HFFc6 (cell line): Measurements from ENCODE around the gene ZNF384. TPM values are rescaled to one million over a fixed set of nuclear protein-coding genes. Genes with fewer than 3 reads are reported as not detected.

Experiments used
- DNase-seq: peaks from one replicate; pipeline ENCODE4 v3.0.0-alpha.2; 2018
- H3K27ac Mint-ChIP-seq: 2 replicates; pipeline ENCODE4 v1.8.0; 2020; ENCODE audit warnings: mild to moderate bottlenecking, mixed read lengths
- H3K27me3 Mint-ChIP-seq: 2 replicates; pipeline ENCODE4 v1.8.0; 2021; ENCODE audit warnings: mild to moderate bottlenecking, moderate library complexity, mixed read lengths; ENCODE audit not compliant: insufficient read depth
- H3K36me3 Mint-ChIP-seq: 2 replicates; pipeline ENCODE4 v1.8.0; 2021; ENCODE audit warnings: low read depth, mixed read lengths
- H3K4me1 Mint-ChIP-seq: 2 replicates; pipeline ENCODE4 v1.8.0; 2020; ENCODE audit warnings: low read depth, mixed read lengths
- H3K4me3 Mint-ChIP-seq: 2 replicates; pipeline ENCODE4 v1.8.0; 2020; ENCODE audit warnings: mild to moderate bottlenecking, moderate library complexity, mixed read lengths
- H3K9me3 Mint-ChIP-seq: 2 replicates; pipeline ENCODE4 v1.8.0; 2020; ENCODE audit warnings: mild to moderate bottlenecking, mixed read lengths
- CTCF ChIP-seq: fragments of 200-600 bp; sonication (generic); IDR thresholded peaks from 2 replicates; pipeline ENCODE4 v1.5.0; 2021; ENCODE audit warnings: antibody characterized with exemption, mild to moderate bottlenecking
- long read RNA-seq: library from polyadenylated mRNA; unstranded; transcript quantifications from one replicate; pipeline ENCODE4 v2.0.0, GENCODE V29; 2019
- total RNA-seq, 6 experiments: library from RNA; stranded (reverse); fragmentation: NEBNext Ultra II Directional; extraction: Animal tissue kit (Norgen Biotek cat#: 25700); gene quantifications; 2 replicates in 1 of 6; 3 replicates in 5 of 6; pipeline ENCODE4 v1.2.3, GENCODE V29; 2021

Gene ZNF384
- total RNA-seq, result 10 to 100 TPM; 32.8 to 43.9 (median 41.1) TPM
- long read RNA-seq, partial matches to known transcripts, result 0 of 11 reads
- long read RNA-seq, other reads (novel, unspliced or antisense), result 9 of 11 reads

- Mint-ChIP-seq H3K27me3 (peaks cover 3% of the 10 kb centered on the region), H3K4me3 (peak within 1 kb of the TSS; percentile 92), H3K4me1 (peaks cover 54% of the 10 kb centered on the region)
These were observed at the start of gene ZNF384 for GRCh38 chr12:6688999-6689882. Gene ZNF384 (minus strand): TSS chr12:6689375. CDS start chr12:6679520, 9,855 bp downstream.

DNA sequence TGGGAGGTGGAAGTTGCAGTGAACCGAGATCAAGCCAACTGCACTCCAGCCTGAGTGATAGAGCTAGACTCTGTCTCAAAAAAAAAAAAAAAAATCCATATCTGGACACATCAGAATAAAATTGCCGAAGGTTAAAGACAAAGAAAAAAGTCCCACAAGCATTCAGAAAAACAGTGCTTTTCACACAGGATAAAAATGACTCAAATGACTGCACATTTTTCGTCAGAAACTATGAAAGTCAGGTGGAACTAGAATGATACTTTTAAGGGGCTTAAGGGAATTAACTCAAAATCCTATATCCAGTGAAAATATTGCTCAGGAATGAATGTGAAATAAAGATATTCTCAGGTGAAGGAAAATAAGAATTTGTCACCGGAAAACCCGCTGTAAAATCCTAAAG is 47.6 kb upstream of the ZNF384 start:
- no peak overlapping the region for H3K4me3 Mint-ChIP-seq
- no peak for DNase-seq
- no peaks in the 10 kb centered on the region for H3K27me3 Mint-ChIP-seq
- no peak for TF ChIP-seq CTCF
- peaks cover 5% of the 10 kb centered on the region; the same call in 1 of the 2 replicates for H3K36me3 Mint-ChIP-seq
- no peak overlapping the region for H3K27ac Mint-ChIP-seq
- H3K4me1 Mint-ChIP-seq, result peaks cover 17% of the 10 kb centered on the region
- no peaks in the 10 kb centered on the region for H3K9me3 Mint-ChIP-seq

More at GRCh38 chr12:6688999-6689882, at the start of gene ZNF384:
- peak within 1 kb of the TSS; percentile 97 for H3K27ac Mint-ChIP-seq
- DNase-seq, result peak; percentile 99
- peak; percentile 48 for TF ChIP-seq CTCF
- peaks cover 29% of the 10 kb centered on the region for H3K36me3 Mint-ChIP-seq
- H3K9me3 Mint-ChIP-seq, result no peaks in the 10 kb centered on the region

- DNase-seq, result peak; percentile 59
- peak overlapping the region; percentile 84 for H3K27ac Mint-ChIP-seq
- TF ChIP-seq CTCF, result peak; percentile 87
- H3K36me3 Mint-ChIP-seq, result peaks cover 13% of the 10 kb centered on the region; the same call in 1 of the 2 replicates
- no peaks in the 10 kb centered on the region for H3K9me3 Mint-ChIP-seq
- no peak overlapping the region for H3K4me3 Mint-ChIP-seq
- peaks cover 17% of the 10 kb centered on the region for H3K4me1 Mint-ChIP-seq
- H3K27me3 Mint-ChIP-seq, result no peaks in the 10 kb centered on the region
These were observed 46.4 kb upstream of the ZNF384 start for GRCh38 chr12:6735448-6736191.

DNA sequence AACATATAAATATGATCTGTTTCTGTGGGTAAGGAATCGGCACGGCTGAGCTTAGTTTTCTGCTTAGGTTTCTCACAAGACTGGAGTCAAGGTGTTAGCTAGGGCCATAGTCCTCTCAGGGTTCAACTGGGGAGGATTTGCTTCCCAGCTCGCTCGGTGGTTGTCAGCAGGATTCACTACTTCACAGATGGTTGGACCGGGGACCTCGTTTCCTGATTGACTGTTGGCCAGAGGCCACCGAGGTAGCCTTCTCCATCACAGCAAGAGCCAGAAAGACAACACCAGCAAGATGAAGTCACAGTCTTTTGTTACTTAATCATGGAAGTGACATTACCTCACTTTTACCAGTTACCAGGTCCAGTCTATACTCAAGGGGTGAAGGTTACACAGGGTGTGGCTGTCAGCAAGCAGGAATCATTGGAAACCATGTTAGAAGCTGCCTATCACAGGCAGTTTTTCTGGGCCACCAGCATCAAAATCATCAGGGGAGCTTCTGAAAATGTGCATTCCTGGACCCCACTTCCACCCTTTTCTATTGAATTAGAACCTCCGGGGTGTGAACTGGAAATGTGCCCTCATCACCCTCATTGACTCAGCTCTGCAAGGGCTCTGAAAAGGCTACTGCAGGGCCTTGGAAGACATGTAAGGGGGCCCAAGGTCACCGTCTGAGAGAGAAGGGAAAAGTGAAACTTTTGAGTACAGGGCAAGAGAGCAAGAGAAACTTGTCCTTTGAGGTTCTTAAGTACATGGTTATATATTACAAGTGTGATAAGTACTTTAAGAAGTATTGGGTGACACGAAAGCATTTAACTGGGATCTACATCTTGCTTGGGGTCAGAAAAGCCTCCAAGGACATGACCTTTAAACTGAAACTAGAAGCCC is 45.6 kb upstream of the ZNF384 start:
- peak overlapping the region; percentile 84; the same call in 1 of the 2 replicates for H3K27ac Mint-ChIP-seq
- peaks cover 17% of the 10 kb centered on the region for H3K4me1 Mint-ChIP-seq
- H3K9me3 Mint-ChIP-seq, result no peaks in the 10 kb centered on the region
- DNase-seq, result no peak
- TF ChIP-seq CTCF, result no peak
- H3K36me3 Mint-ChIP-seq, result peaks cover 19% of the 10 kb centered on the region; the same call in 1 of the 2 replicates
- H3K27me3 Mint-ChIP-seq, result no peaks in the 10 kb centered on the region
- H3K4me3 Mint-ChIP-seq, result no peak overlapping the region

GRCh38 chr12:6730169-6730568 is 41.0 kb upstream of the ZNF384 start:
- peaks cover 10% of the 10 kb centered on the region for H3K4me1 Mint-ChIP-seq
- no peaks in the 10 kb centered on the region for H3K27me3 Mint-ChIP-seq
- no peak overlapping the region for H3K4me3 Mint-ChIP-seq
- DNase-seq, result no peak
- no peak overlapping the region for H3K27ac Mint-ChIP-seq
- peaks cover 15% of the 10 kb centered on the region; the same call in 1 of the 2 replicates for H3K36me3 Mint-ChIP-seq
- no peak; the same call in 1 of the 2 replicates for TF ChIP-seq CTCF
- H3K9me3 Mint-ChIP-seq, result no peaks in the 10 kb centered on the region
